OCI-LY7 (cell line): ENCODE data around the gene PLA2G4D. TPM values are rescaled to one million over a fixed set of nuclear protein-coding genes. Genes with fewer than 3 reads are reported as not detected.

Experiments
- BruUV-seq: library from RNA; stranded (reverse); fragments of 400-500 nt; replicated peaks from 2 replicates; lab custom pipeline; 2021; lab: Mats Ljungman, UMichigan
- CTCF ChIA-PET: fragments of 300-600 bp; sonication (Branson Sonifier 250); formaldehyde crosslinking; loops from one replicate; lab custom pipeline; 2022; ENCODE audit warnings: antibody characterized with exemption; ENCODE audit not compliant: unreplicated experiment; lab: Charles Lee
- POLR2A ChIA-PET: fragments of 300-600 bp; sonication (Branson Sonifier 250); formaldehyde crosslinking; loops from one replicate; lab custom pipeline; 2022; ENCODE audit warnings: antibody characterized with exemption; lab: Charles Lee
- DNase-seq: peaks from one replicate; pipeline ENCODE4 v3.0.0-alpha.2; 2015; ENCODE audit warnings: low spot score
- H2AFZ ChIP-seq: fragments of 200-600 bp; sonication (generic), shearing (Covaris generic); 2 replicates; pipeline ENCODE4 v1.6.1; 2014; ENCODE audit warnings: mild to moderate bottlenecking, antibody characterized with exemption, low read length, moderate library complexity
- H3K27ac ChIP-seq: fragments of 200-600 bp; sonication (generic); 2 replicates; pipeline ENCODE4 v1.5.1; 2014; ENCODE audit warnings: mixed run types, low read depth, mild to moderate bottlenecking, moderate library complexity, low read length, inconsistent platforms; ENCODE audit not compliant: poor library complexity, severe bottlenecking
- H3K36me3 ChIP-seq: fragments of 200-600 bp; sonication (generic); 2 replicates; pipeline ENCODE4 v1.6.1; 2014; ENCODE audit warnings: mild to moderate bottlenecking, antibody characterized with exemption, low read length, moderate library complexity, mixed read lengths; ENCODE audit not compliant: insufficient read depth
- H3K4me1 ChIP-seq: fragments of 200-600 bp; sonication (generic); 2 replicates; pipeline ENCODE4 v1.5.1; 2014; ENCODE audit warnings: mild to moderate bottlenecking, low read length; ENCODE audit not compliant: insufficient read depth, poor library complexity, severe bottlenecking
- H3K4me2 ChIP-seq: fragments of 200-600 bp; sonication (generic); 2 replicates; pipeline ENCODE4 v1.6.1; 2014; ENCODE audit warnings: mild to moderate bottlenecking, low read length
- H3K4me3 ChIP-seq: fragments of 200-600 bp; sonication (generic); 2 replicates; pipeline ENCODE4 v1.5.1; 2014; ENCODE audit warnings: mild to moderate bottlenecking, low read depth, low read length; ENCODE audit not compliant: poor library complexity, severe bottlenecking
- H3K79me2 ChIP-seq: fragments of 200-600 bp; sonication (generic); 2 replicates; pipeline ENCODE4 v1.6.1; 2016; ENCODE audit warnings: low read depth, mild to moderate bottlenecking, low read length, moderate library complexity, mixed read lengths; ENCODE audit not compliant: insufficient read depth
- H3K9me2 ChIP-seq: fragments of 200-600 bp; sonication (generic); 2 replicates; pipeline ENCODE4 v1.6.1; 2016; ENCODE audit warnings: mild to moderate bottlenecking, low read length, mixed read lengths; ENCODE audit not compliant: insufficient read depth
- H3K9me3 ChIP-seq: fragments of 200-600 bp; sonication (generic); 2 replicates; pipeline ENCODE4 v1.6.1; 2014; ENCODE audit warnings: mild to moderate bottlenecking, mixed run types, low read length, mixed read lengths
- H4K20me1 ChIP-seq: fragments of 200-600 bp; sonication (generic); 2 replicates; pipeline ENCODE4 v1.6.1; 2014; ENCODE audit warnings: mild to moderate bottlenecking, antibody characterized with exemption, low read length, moderate library complexity, mixed read lengths; ENCODE audit not compliant: insufficient read depth
- EZH2phosphoT487 ChIP-seq: fragments of 200-600 bp; sonication (generic); IDR thresholded peaks from 2 replicates; pipeline ENCODE4 v1.6.1; 2018; ENCODE audit warnings: low read depth, borderline replicate concordance, mild to moderate bottlenecking, mixed run types, antibody characterized with exemption, low read length, moderate library complexity, mixed read lengths
- intact Hi-C: fragments of 100-400 bp; cut with micrococcal nuclease; formaldehyde crosslinking; loops from one replicate; pipeline ENCODE4 v1.10.0; 2022; ENCODE audit not compliant: unreplicated experiment
- total RNA-seq, 2 experiments: library from RNA; depleted of rRNA in 1 of 2; stranded (reverse); fragments of >200 nt in 1 of 2; shearing (Covaris generic) in 1 of 2; gene quantifications; 2 replicates each; pipeline ENCODE4 v1.2.3, GENCODE V29; 2014 to 2022
- TF ChIP-seq, protein P1 (sequence below): fragments of 200-600 bp; sonication (generic); conservative IDR thresholded peaks from 2 replicates; pipeline ENCODE4 v1.5.1; 2014; ENCODE audit warnings: mild to moderate bottlenecking, antibody characterized with exemption, low read length, moderate library complexity, mixed read lengths

PLA2G4D gene
- total RNA-seq, 2 experiments from 2014 or later, result not detected

DNA sequence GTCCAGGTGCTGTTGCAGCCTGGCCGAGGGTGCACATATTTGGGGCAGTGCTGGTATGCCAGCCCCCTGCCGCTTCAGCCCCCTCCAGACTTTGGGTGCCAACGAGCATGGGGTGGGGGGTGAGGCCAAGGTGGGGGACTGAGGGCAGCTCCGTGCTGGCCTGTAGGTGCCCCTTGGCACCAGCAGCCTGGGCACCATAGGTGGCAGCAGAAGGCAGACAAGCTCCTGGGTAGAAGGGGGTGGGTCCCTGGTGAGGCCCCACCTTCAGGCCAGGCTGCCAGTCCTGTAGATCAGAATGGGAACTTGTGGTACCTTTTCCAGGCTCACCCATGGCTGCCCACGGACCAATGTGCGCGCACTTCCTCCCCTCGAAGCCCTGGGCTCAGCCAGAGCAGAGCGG is 57.4 kb downstream of the PLA2G4D start:
- CTCF ChIA-PET, result interaction anchor here (0.5 kb wide), 1 partner anchor 237 kb away, joined by 3 read pairs; the partner anchor contains the start of gene TMEM87A
- H3K27ac ChIP-seq, result no peak overlapping the region
- peaks cover 28% of the 10 kb centered on the region for H3K4me1 ChIP-seq
- BruUV-seq, result no TSS peak
- H3K9me3 ChIP-seq, result peaks cover 6% of the 10 kb centered on the region; the same call in 1 of the 2 replicates
- intact Hi-C loops, result no loop called here
- DNase-seq, result no peak
- H3K4me3 ChIP-seq, result no peak overlapping the region
- no peak overlapping the region for H2AFZ ChIP-seq
- no peaks in the 10 kb centered on the region for H4K20me1 ChIP-seq
- no peaks in the 10 kb centered on the region for H3K79me2 ChIP-seq
- no peaks in the 10 kb centered on the region for H3K9me2 ChIP-seq
- no peaks in the 10 kb centered on the region for H3K36me3 ChIP-seq
- TF ChIP-seq, protein P1, sequence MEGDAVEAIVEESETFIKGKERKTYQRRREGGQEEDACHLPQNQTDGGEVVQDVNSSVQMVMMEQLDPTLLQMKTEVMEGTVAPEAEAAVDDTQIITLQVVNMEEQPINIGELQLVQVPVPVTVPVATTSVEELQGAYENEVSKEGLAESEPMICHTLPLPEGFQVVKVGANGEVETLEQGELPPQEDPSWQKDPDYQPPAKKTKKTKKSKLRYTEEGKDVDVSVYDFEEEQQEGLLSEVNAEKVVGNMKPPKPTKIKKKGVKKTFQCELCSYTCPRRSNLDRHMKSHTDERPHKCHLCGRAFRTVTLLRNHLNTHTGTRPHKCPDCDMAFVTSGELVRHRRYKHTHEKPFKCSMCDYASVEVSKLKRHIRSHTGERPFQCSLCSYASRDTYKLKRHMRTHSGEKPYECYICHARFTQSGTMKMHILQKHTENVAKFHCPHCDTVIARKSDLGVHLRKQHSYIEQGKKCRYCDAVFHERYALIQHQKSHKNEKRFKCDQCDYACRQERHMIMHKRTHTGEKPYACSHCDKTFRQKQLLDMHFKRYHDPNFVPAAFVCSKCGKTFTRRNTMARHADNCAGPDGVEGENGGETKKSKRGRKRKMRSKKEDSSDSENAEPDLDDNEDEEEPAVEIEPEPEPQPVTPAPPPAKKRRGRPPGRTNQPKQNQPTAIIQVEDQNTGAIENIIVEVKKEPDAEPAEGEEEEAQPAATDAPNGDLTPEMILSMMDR, result no peak
- no peak for TF ChIP-seq EZH2phosphoT487
- POLR2A ChIA-PET, result no interaction called here
- no peak overlapping the region for H3K4me2 ChIP-seq

DNA sequence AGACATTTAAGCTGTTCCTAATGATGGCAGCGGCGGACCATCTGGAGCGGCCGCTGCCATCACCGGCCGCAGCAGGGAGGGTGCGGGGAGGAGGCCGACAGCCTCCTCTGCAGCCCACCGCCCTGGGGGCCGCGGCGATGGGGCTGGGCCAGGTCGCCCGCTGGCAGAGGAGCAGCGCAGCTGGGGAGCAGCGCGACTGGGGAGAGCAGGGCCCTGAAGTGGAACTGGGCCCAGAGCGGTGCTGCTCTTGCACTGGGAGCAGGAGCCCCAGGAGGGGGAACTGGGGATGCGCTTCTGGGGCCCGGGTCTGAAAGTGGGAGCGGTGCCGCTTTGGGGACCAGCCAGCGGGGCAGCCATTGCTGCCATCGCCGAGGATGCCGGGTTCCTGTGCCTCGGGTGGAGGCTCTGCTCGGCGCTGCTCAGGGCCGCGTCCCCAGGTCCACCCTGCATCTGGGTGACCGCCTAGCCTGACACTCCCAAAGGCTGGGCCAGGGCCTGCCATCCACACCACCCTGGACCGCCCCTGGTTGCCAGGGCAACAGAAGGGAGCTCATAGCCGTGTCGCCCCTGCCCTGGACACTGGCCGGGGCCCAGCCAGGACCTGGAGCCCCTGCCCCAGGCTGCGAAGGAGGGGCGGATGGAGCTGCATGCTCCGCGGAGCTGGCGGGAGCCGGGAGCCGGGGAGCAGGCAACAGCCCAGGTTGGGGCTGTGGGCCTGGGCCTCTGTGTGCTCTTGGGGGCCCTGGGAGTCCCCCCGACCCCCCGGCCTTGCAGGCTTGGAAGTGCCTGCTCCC is 58.1 kb downstream of the PLA2G4D start:
- H2AFZ ChIP-seq, result peak overlapping the region; percentile 72; the same call in 1 of the 2 replicates
- no TSS peak for BruUV-seq
- peaks cover 28% of the 10 kb centered on the region for H3K4me1 ChIP-seq
- no peaks in the 10 kb centered on the region for H3K9me2 ChIP-seq
- H3K79me2 ChIP-seq, result no peaks in the 10 kb centered on the region
- H3K4me3 ChIP-seq, result no peak overlapping the region
- H3K36me3 ChIP-seq, result no peaks in the 10 kb centered on the region
- ChIA-PET POLR2A (interaction anchor here (1.2 kb wide), 1 partner anchor 16 kb away, joined by 8 read pairs; no protein-coding TSS in a partner anchor), CTCF (interaction anchor here (0.6 kb wide), 1 partner anchor 104 kb away, joined by 3 read pairs; no protein-coding TSS in a partner anchor)
- no peak for DNase-seq
- H3K4me2 ChIP-seq, result peak overlapping the region; percentile 71
- no peak overlapping the region for H3K27ac ChIP-seq
- H4K20me1 ChIP-seq, result no peaks in the 10 kb centered on the region
- H3K9me3 ChIP-seq, result peaks cover 6% of the 10 kb centered on the region; the same call in 1 of the 2 replicates
- intact Hi-C loops, result no loop called here
- TF ChIP-seq, protein P1, result no peak
- TF ChIP-seq EZH2phosphoT487, result no peak

DNA sequence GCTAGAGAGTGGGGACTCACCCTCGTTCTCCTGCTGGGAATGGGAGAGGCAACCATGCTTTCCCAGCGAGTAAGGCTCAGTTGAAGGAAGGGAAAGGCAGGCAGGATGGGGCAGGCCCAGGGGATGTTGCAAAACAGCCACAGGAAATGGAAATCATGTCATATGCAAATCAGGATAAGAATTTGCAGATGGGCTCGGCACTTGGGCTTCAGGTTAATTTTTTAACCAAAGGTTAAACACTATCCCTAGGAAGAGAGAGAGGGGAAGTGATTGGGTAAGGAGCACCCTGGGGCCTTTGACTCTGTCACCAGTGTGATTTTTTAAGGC is 59.0 kb downstream of the PLA2G4D start:
- ChIA-PET CTCF (interaction anchor here (0.6 kb wide), 1 partner anchor 105 kb away, joined by 3 read pairs; no protein-coding TSS in a partner anchor), POLR2A (interaction anchor here (1.2 kb wide), 1 partner anchor 17 kb away, joined by 8 read pairs; no protein-coding TSS in a partner anchor)
- Histone ChIP-seq H3K9me3 (peaks cover 6% of the 10 kb centered on the region; the same call in 1 of the 2 replicates), H3K27ac (peak overlapping the region; percentile 19), H3K4me1 (peaks cover 28% of the 10 kb centered on the region), H3K4me2 (peak overlapping the region; percentile 71), H4K20me1 (no peaks in the 10 kb centered on the region), H3K4me3 (peak overlapping the region; percentile 42), H3K9me2 (no peaks in the 10 kb centered on the region), H2AFZ (peak overlapping the region; percentile 72; the same call in 1 of the 2 replicates), H3K36me3 (no peaks in the 10 kb centered on the region), H3K79me2 (no peaks in the 10 kb centered on the region)
- BruUV-seq, result no TSS peak
- peak; percentile 73 for DNase-seq
- TF ChIP-seq, protein P1, result no peak
- TF ChIP-seq EZH2phosphoT487, result no peak
- intact Hi-C loops, result no loop called here
